Esophagus muscularis mucosa (tissue), 4 donors: ENCODE results near the gene CD300LG. TPM values are rescaled to one million over a fixed set of nuclear protein-coding genes. Genes with fewer than 3 reads are reported as not detected.

ENCODE experiments used
- DNase-seq: peaks from one replicate; pipeline ENCODE4 v3.0.0-alpha.2; 2017; ENCODE audit errors: extremely low spot score
- H3K27ac ChIP-seq, 4 donors: fragments of 200-600 bp; sonication (generic); replicated peaks in 1 of 4; 1 replicate in 3 of 4; 2 replicates in 1 of 4; pipeline ENCODE4 v1.5.1; 2016 to 2019; ENCODE audit warnings: mild to moderate bottlenecking in 1 of 4
- H3K27me3 ChIP-seq, 4 donors: fragments of 200-600 bp; sonication (generic); one replicate each; pipeline versions ENCODE4 v1.5.1 to v1.6.0; 2016 to 2019
- H3K36me3 ChIP-seq, 4 donors: fragments of 200-600 bp; sonication (generic); one replicate each; pipeline ENCODE4 v1.5.1; 2016 to 2019
- H3K4me1 ChIP-seq, 4 donors: fragments of 200-600 bp; sonication (generic); one replicate each; pipeline ENCODE4 v1.5.1; 2016 to 2019
- H3K4me3 ChIP-seq, 4 donors: fragments of 200-600 bp; sonication (generic); 1 replicate in 2 of 4; 2 replicates in 2 of 4; pipeline ENCODE4 v1.5.1; 2016 to 2019; ENCODE audit warnings: mild to moderate bottlenecking in 4 of 4, moderate library complexity in 1 of 4
- H3K9me3 ChIP-seq, 4 donors: fragments of 200-600 bp; sonication (generic); 1 replicate in 3 of 4; 2 replicates in 1 of 4; pipeline ENCODE4 v1.5.1; 2016 to 2019
- EP300 ChIP-seq: sonication (generic); formaldehyde crosslinking; IDR thresholded peaks from one replicate; pipeline ENCODE4 v1.6.1; 2017; ENCODE audit warnings: antibody characterized with exemption
- POLR2A ChIP-seq: fragments of 450-650 bp; IDR thresholded peaks from one replicate; pipeline ENCODE4 v1.6.1; 2017; ENCODE audit warnings: antibody characterized with exemption, moderate library complexity, mild to moderate bottlenecking, low read depth
- POLR2AphosphoS5 ChIP-seq, 2 donors: sonication (generic); formaldehyde crosslinking; IDR thresholded peaks; one replicate each; pipeline ENCODE4 v1.6.1; 2017; ENCODE audit warnings: antibody characterized with exemption in 2 of 2
- WGBS: methylation state at CpG from one replicate; pipeline ENCODE4 v1.1.5; 2018; 5-methylcytosine and 5-hydroxymethylcytosine counted together
- intact Hi-C: fragments of 100-400 bp; cut with DNase I; formaldehyde crosslinking; loops from one replicate; pipeline ENCODE4 v1.15.1; 2023
- total RNA-seq, 4 donors: library from RNA; depleted of rRNA; stranded (reverse); fragments of >200 nt; gene quantifications; one replicate each; pipeline versions ENCODE4 v1.1.0 to v1.2.1, GENCODE V29; 2016
- TF ChIP-seq, protein P1 (sequence below), 3 experiments: fragments of 200-600 bp in 2 of 3; fragments of 450-650 bp in 1 of 3; sonication (generic) in 2 of 3; IDR thresholded peaks; one replicate each; pipeline ENCODE4 v1.5.1; 2017 to 2019; ENCODE audit warnings: antibody characterized with exemption in 3 of 3, mild to moderate bottlenecking in 2 of 3, moderate library complexity in 1 of 3

The CD300LG gene
- total RNA-seq, 4 donors from 2014 or later = 0.83 to 12.0 (median 7.3) TPM

DNA sequence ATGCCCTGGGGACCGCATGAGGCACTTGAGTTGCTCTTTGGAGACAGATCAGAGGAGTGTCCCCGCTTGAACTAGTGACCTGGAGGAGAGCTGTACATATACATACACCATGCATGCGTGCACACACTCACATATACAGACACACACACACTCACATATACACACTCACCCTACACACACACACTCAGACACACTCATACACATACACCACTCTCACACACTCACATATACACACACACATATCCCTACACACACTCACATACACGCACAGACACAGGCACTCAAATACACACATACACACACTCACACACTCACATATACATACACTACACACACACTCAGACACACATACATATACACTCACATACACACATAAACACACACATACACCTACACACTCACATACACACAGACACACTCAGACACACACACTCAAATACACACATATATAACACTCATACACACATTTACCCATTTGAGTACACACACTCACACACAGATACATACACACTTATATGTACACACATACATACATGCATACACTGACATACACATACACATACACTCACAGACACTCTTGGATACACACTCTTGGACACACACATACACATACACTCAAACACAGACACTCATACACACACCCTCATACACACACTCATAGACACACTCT lies 65.8 kb downstream of the CD300LG start:
- no peak for TF ChIP-seq POLR2AphosphoS5 (IDR thresholded peaks at IDR 0.05)
- TF ChIP-seq, protein P1, sequence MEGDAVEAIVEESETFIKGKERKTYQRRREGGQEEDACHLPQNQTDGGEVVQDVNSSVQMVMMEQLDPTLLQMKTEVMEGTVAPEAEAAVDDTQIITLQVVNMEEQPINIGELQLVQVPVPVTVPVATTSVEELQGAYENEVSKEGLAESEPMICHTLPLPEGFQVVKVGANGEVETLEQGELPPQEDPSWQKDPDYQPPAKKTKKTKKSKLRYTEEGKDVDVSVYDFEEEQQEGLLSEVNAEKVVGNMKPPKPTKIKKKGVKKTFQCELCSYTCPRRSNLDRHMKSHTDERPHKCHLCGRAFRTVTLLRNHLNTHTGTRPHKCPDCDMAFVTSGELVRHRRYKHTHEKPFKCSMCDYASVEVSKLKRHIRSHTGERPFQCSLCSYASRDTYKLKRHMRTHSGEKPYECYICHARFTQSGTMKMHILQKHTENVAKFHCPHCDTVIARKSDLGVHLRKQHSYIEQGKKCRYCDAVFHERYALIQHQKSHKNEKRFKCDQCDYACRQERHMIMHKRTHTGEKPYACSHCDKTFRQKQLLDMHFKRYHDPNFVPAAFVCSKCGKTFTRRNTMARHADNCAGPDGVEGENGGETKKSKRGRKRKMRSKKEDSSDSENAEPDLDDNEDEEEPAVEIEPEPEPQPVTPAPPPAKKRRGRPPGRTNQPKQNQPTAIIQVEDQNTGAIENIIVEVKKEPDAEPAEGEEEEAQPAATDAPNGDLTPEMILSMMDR (IDR thresholded peaks at IDR 0.05) = no peak
- TF ChIP-seq EP300 = no peak
- no peak for TF ChIP-seq POLR2A
- H3K27ac ChIP-seq = no peak overlapping the region
- peaks cover 0 to 19% (median 0%) of the 10 kb centered on the region in 4 donors for H3K27me3 ChIP-seq
- intact Hi-C loops = no loop called here
- H3K36me3 ChIP-seq = no peaks in the 10 kb centered on the region
- H3K4me3 ChIP-seq = no peak overlapping the region
- DNase-seq = no peak
- 76% methylated on average over 4 of the region's 4 CpGs for WGBS
- peaks cover 8 to 21% (median 18%) of the 10 kb centered on the region in 4 donors for H3K4me1 ChIP-seq
- H3K9me3 ChIP-seq = no peaks in the 10 kb centered on the region

Other genes starting within 250 kb of the CD300LG start
- gene MEOX1, start 185.3 kb upstream of the CD300LG start, total RNA-seq = 10 to 100 TPM in 3 of 4 donors, 1 to 10 TPM in 1; 6.6 to 16.1 (median 12.9) TPM
- not detected for gene SOST, start 88.4 kb upstream of the CD300LG start, total RNA-seq
- gene DUSP3, start 68.2 kb upstream of the CD300LG start, total RNA-seq = 100 to 1,000 TPM; 130 to 182 (median 158) TPM
- gene CFAP97D1, start 66.7 kb upstream of the CD300LG start, total RNA-seq = under 1 TPM in 1 of 4 donors, not detected in 3; 0.19 TPM
- 1 to 10 TPM; 5.0 to 9.9 (median 6.2) TPM for gene MPP3, start 14.0 kb upstream of the CD300LG start, total RNA-seq
- 10 to 100 TPM; 13.3 to 15.9 (median 15.6) TPM for gene MPP2, start 60.4 kb downstream of the CD300LG start, total RNA-seq
- gene PPY, start 95.3 kb downstream of the CD300LG start, total RNA-seq = not detected
- not detected for gene PYY, start 106.8 kb downstream of the CD300LG start, total RNA-seq
- gene NAGS, start 157.4 kb downstream of the CD300LG start, total RNA-seq = 1 to 10 TPM in 3 of 4 donors, under 1 TPM in 1; 0.83 to 3.4 (median 1.8) TPM
- gene TMEM101, start 167.8 kb downstream of the CD300LG start, total RNA-seq = 10 to 100 TPM; 22.9 to 30.7 (median 27.2) TPM
- 10 to 100 TPM; 37.8 to 59.2 (median 46.0) TPM for gene LSM12, start 219.5 kb downstream of the CD300LG start, total RNA-seq
- gene G6PC3, start 223.6 kb downstream of the CD300LG start, total RNA-seq = 10 to 100 TPM; 23.9 to 37.5 (median 30.7) TPM